Mesenchymal stem cell (in vitro differentiated cells and primary cell): ENCODE results near the gene DHRSX.

Experiments
- DNase-seq: peaks from one replicate; pipeline ENCODE4 v3.0.0-alpha.2; 2013
- H2AFZ ChIP-seq: one replicate; pipeline ENCODE4 v1.6.1; 2013; ENCODE audit warnings: low read depth, mild to moderate bottlenecking, control low read depth, inconsistent platforms, low read length, moderate library complexity
- H2AK5ac ChIP-seq: 2 replicates; pipeline ENCODE4 v1.6.1; 2013; ENCODE audit warnings: low read length, moderate library complexity, mild to moderate bottlenecking, inconsistent platforms; ENCODE audit not compliant: severe bottlenecking
- H2BK120ac ChIP-seq: one replicate; pipeline ENCODE4 v1.6.1; 2013; ENCODE audit warnings: low read depth, mild to moderate bottlenecking, inconsistent platforms, low read length, moderate library complexity
- H2BK12ac ChIP-seq, 2 experiments: one replicate each; pipeline ENCODE4 v1.6.1; 2013; ENCODE audit warnings: inconsistent platforms in 2 of 2, low read length in 2 of 2, mild to moderate bottlenecking in 2 of 2, moderate library complexity in 2 of 2, control low read depth in 1 of 2
- H2BK15ac ChIP-seq: one replicate; pipeline ENCODE4 v1.6.1; 2013; ENCODE audit warnings: mild to moderate bottlenecking, low read depth, inconsistent platforms; ENCODE audit not compliant: poor library complexity, severe bottlenecking
- H2BK5ac ChIP-seq: 2 replicates; pipeline ENCODE4 v1.6.1; 2013; ENCODE audit warnings: low read depth, mild to moderate bottlenecking, low read length, control low read depth, inconsistent platforms; ENCODE audit not compliant: poor library complexity, severe bottlenecking
- H3K14ac ChIP-seq, 2 experiments: one replicate each; pipeline ENCODE4 v1.6.1; 2013; ENCODE audit warnings: inconsistent platforms in 2 of 2, low read length in 2 of 2, control low read depth in 1 of 2, mild to moderate bottlenecking in 1 of 2, moderate library complexity in 1 of 2
- H3K18ac ChIP-seq, 2 experiments: one replicate each; pipeline ENCODE4 v1.6.1; 2013; ENCODE audit warnings: inconsistent platforms in 2 of 2, low read length in 2 of 2, control low read depth in 1 of 2, low read depth in 1 of 2, mild to moderate bottlenecking in 1 of 2
- H3K23ac ChIP-seq, 2 experiments: one replicate each; pipeline ENCODE4 v1.6.1; 2013; ENCODE audit warnings: inconsistent platforms in 2 of 2, low read length in 2 of 2, mild to moderate bottlenecking in 2 of 2, moderate library complexity in 2 of 2, control low read depth in 1 of 2
- H3K27ac ChIP-seq: 2 replicates; pipeline ENCODE4 v1.5.1; 2013; ENCODE audit warnings: mild to moderate bottlenecking, moderate library complexity, low read length, control low read depth, inconsistent platforms; ENCODE audit not compliant: poor library complexity, severe bottlenecking
- H3K27me3 ChIP-seq, 2 experiments: 2 replicates each; pipeline versions ENCODE4 v1.6.1 to v1.7.0; 2013; ENCODE audit warnings: low read length in 2 of 2, mild to moderate bottlenecking in 2 of 2, moderate library complexity in 2 of 2, control low read depth in 1 of 2, inconsistent platforms in 1 of 2; ENCODE audit not compliant: control insufficient read depth in 1 of 2, insufficient read depth in 1 of 2
- H3K36me3 ChIP-seq, 2 experiments: 2 replicates each; pipeline versions ENCODE4 v1.6.1 to v1.7.0; 2013; ENCODE audit warnings: low read length in 2 of 2, control low read depth in 1 of 2, inconsistent platforms in 1 of 2, low read depth in 1 of 2, mild to moderate bottlenecking in 1 of 2; ENCODE audit not compliant: insufficient read depth in 2 of 2, control insufficient read depth in 1 of 2
- H3K4ac ChIP-seq, 2 experiments: one replicate each; pipeline ENCODE4 v1.6.1; 2013; ENCODE audit warnings: inconsistent platforms in 2 of 2, low read length in 2 of 2, mild to moderate bottlenecking in 2 of 2, moderate library complexity in 2 of 2, control low read depth in 1 of 2, low read depth in 1 of 2
- H3K4me1 ChIP-seq: 2 replicates; pipeline ENCODE4 v1.6.1; 2013; ENCODE audit warnings: low read depth, low read length, control low read depth; ENCODE audit not compliant: control insufficient read depth, insufficient read depth
- H3K4me2 ChIP-seq: 2 replicates; pipeline ENCODE4 v1.6.1; 2013; ENCODE audit warnings: low read length, mild to moderate bottlenecking, inconsistent platforms; ENCODE audit not compliant: poor library complexity, severe bottlenecking
- H3K4me3 ChIP-seq, 2 experiments: 2 replicates each; pipeline versions ENCODE4 v1.5.1 to v1.7.0; 2013; ENCODE audit warnings: low read length in 2 of 2, mild to moderate bottlenecking in 2 of 2, control low read depth in 1 of 2, low read depth in 1 of 2; ENCODE audit not compliant: insufficient read depth in 1 of 2
- H3K79me1 ChIP-seq: replicated peaks from 2 replicates; pipeline ENCODE4 v1.6.1; 2013; ENCODE audit warnings: mild to moderate bottlenecking, control low read depth, low read length, inconsistent platforms; ENCODE audit not compliant: poor library complexity, severe bottlenecking
- H3K9ac ChIP-seq: 2 replicates; pipeline ENCODE4 v1.7.0; 2013; ENCODE audit warnings: mild to moderate bottlenecking, low read length, moderate library complexity
- H3K9me3 ChIP-seq: 2 replicates; pipeline ENCODE4 v1.7.0; 2013; ENCODE audit warnings: mild to moderate bottlenecking, low read length; ENCODE audit not compliant: control insufficient read depth
- H4K8ac ChIP-seq: one replicate; pipeline ENCODE4 v1.6.1; 2013; ENCODE audit warnings: inconsistent platforms, mild to moderate bottlenecking, low read length, moderate library complexity
- H4K91ac ChIP-seq: one replicate; pipeline ENCODE4 v1.6.1; 2013; ENCODE audit warnings: mild to moderate bottlenecking, low read length, inconsistent platforms
- WGBS: methylation state at CpG from one replicate; pipeline ENCODE4 v1.1.7; 2013; ENCODE audit warnings: mixed read lengths; 5-methylcytosine and 5-hydroxymethylcytosine counted together

DHRSX gene

DNA sequence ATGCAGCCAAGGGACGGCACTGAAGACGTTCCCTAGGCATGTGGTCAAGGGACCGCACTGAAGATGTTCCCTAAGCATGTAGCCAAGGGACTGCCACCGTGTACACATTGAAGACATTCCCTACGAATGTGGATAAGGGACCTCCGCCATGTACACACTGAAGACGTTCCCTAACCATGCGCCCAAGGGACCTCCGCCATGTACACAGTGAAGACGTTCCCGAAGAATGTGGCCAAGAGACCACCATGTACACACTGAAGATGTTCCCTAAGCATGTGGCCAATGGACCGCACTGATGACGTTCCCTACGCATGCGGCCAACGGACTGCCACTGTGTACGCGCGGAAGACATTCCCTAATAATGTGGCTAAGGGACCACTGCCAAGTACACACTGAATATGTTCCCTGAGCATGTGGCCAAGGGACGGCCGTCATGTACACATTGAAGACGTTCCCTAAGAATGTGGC, 48.4 kb downstream of the DHRSX start:
- Histone ChIP-seq H2BK12ac (no peak overlapping the region), H2BK5ac (no peak overlapping the region), H3K9me3 (no peaks in the 10 kb centered on the region), H3K27me3 (no peaks in the 10 kb centered on the region), H4K91ac (no peak overlapping the region), H3K18ac (no peak overlapping the region), H2AFZ (no peak overlapping the region), H3K9ac (no peak overlapping the region), H2BK15ac (no peak overlapping the region), H3K4me2 (no peak overlapping the region), H4K8ac (no peak overlapping the region), H3K14ac (no peak overlapping the region), H3K4me1 (peaks cover 2% of the 10 kb centered on the region), H3K79me1 (peaks cover 35% of the 10 kb centered on the region), H3K27ac (no peak overlapping the region), H3K4ac (no peak overlapping the region), H2BK120ac (no peak overlapping the region), H3K23ac (no peak overlapping the region), H2AK5ac (no peak overlapping the region), H3K36me3 (peaks cover 7 to 8% of the 10 kb centered on the region in 2 experiments), H3K4me3 (no peak overlapping the region)
- 95% methylated on average over 22 of the region's 22 CpGs for WGBS
- no peak for DNase-seq

DNA sequence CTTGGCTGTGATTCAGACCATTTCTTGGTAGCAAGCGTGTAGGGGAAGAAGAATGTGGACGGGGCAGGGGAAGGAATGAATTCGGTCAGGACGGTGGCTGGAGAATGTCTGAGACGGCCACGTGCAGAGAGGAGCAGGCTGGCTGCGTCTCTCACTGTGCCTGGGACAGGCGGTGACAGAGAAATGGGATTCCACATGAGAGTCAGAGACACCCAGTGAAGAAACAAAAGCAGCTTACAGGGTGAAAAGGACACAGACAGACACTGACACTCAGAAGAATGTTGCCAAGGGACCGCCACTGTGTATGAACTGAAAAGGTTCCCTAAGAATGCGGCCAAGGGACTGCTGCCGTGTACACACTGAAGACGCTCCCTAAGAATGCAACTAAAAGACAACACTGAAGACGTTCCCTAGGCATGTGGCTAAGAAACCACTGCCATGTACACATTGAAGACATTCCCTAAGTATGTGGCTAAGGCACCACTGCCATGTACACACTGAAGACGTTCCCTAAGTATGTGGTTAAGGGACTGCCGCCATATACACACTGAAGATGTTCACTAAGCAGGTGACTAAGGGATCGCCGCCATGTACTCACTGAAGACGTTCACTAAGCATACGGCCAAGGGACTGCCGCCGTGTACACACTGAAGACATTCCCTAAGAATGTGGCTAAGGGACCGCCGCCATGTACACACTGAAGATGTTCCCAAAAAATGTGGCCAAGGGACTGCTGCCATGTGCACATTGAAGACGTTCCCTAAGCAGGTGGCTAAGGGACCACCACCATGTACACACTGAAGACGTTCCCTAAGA, 49.1 kb downstream of the DHRSX start:
- peaks cover 32% of the 10 kb centered on the region for H3K79me1 ChIP-seq
- H2AK5ac ChIP-seq: no peak overlapping the region
- no peak overlapping the region for H3K23ac ChIP-seq
- no peak overlapping the region for H3K14ac ChIP-seq
- no peak overlapping the region for H2BK15ac ChIP-seq
- no peak overlapping the region for H3K4me2 ChIP-seq
- H3K4me1 ChIP-seq: peaks cover 2% of the 10 kb centered on the region
- no peaks in the 10 kb centered on the region for H3K9me3 ChIP-seq
- no peak overlapping the region for H3K4ac ChIP-seq
- H2BK5ac ChIP-seq: no peak overlapping the region
- H2BK12ac ChIP-seq: no peak overlapping the region
- H3K36me3 ChIP-seq: peaks cover 12% of the 10 kb centered on the region in 2 experiments
- H4K91ac ChIP-seq: no peak overlapping the region
- WGBS: 82% methylated on average over 25 of the region's 25 CpGs
- no peak overlapping the region for H4K8ac ChIP-seq
- peak overlapping the region; percentile 14 for H3K9ac ChIP-seq
- H2BK120ac ChIP-seq: no peak overlapping the region
- no peak overlapping the region for H3K4me3 ChIP-seq
- peak; percentile 20 for DNase-seq
- H3K27ac ChIP-seq: no peak overlapping the region
- H3K27me3 ChIP-seq: no peaks in the 10 kb centered on the region
- no peak overlapping the region for H2AFZ ChIP-seq
- no peak overlapping the region for H3K18ac ChIP-seq

DNA sequence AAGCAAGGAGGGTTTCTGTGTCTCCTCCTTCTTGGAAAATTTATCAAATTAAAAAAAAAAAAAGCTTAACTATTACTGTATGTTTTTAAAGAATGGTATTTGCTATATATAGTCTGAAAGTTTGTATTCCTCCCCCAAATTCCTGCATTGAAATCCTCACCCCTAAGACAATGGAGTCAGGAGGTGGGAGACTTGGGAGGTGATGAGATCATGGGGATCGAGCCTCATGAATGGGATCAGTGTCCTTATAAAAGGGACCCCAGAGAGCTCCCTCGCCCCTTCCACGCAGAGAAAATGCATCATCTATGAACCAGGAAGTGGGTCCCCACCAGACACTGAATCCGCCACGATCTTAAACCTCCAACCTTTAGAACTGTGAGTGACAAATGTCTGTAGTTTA, 50.1 kb downstream of the DHRSX start:
- no peak overlapping the region for H3K18ac ChIP-seq

DNA sequence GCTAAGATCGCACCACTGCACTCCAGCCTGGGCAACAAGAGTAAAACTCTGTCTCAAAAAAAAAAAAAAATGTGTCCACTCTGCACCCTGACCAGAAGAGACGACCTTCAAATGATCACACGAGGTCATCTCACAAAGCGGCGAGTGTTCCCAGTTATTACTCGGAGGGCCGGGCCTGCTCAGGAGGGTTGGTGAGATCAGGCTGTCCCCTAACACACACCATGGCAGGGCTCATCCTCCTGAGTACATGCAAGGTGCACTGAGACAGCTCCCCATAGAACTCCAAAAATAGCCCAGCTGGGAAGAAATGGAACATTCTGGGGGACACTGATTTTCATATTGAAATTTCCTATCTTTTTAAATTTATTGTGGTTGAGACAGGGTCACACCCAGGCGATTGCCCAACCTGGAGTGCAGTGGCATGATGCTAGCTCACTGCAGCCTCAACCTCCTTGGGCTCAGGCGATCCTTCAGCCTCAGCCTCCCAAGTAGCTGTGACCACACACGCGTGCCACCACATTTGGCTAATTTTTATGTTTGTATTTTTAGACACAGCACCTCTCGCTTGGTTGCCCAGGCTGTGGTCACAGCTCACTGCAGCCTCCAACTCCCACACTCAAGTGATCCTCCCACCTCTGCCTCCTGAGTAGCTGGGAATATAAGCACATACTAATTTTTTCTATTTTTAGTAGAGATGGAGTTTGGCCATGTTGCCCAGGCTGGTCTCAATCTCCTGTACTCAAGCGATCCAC, 51.5 kb downstream of the DHRSX start:
- Histone ChIP-seq H3K4me2 (no peak overlapping the region), H2BK120ac (no peak overlapping the region)
- WGBS: 95% methylated on average over 12 of the region's 13 CpGs

More for the DNA sequence above, 50.1 kb downstream of the DHRSX start:
- H2AFZ ChIP-seq: no peak overlapping the region
- H2BK5ac ChIP-seq: no peak overlapping the region
- H4K91ac ChIP-seq: no peak overlapping the region
- no peak overlapping the region for H2BK12ac ChIP-seq
- H3K4me2 ChIP-seq: no peak overlapping the region
- H2AK5ac ChIP-seq: no peak overlapping the region
- H3K4me1 ChIP-seq: peaks cover 2% of the 10 kb centered on the region
- H3K4ac ChIP-seq: no peak overlapping the region
- H3K23ac ChIP-seq: no peak overlapping the region
- H3K79me1 ChIP-seq: peaks cover 34% of the 10 kb centered on the region
- H4K8ac ChIP-seq: no peak overlapping the region
- H3K9me3 ChIP-seq: no peaks in the 10 kb centered on the region
- no peaks in the 10 kb centered on the region for H3K27me3 ChIP-seq
- no peak overlapping the region for H3K27ac ChIP-seq
- H3K36me3 ChIP-seq: peaks cover 12% of the 10 kb centered on the region in 2 experiments
- no peak overlapping the region for H3K9ac ChIP-seq
- 100% methylated on average over 1 of the region's 5 CpGs for WGBS
- H2BK15ac ChIP-seq: no peak overlapping the region
- no peak overlapping the region for H2BK120ac ChIP-seq
- DNase-seq: no peak
- no peak overlapping the region for H3K14ac ChIP-seq
- no peak overlapping the region for H3K4me3 ChIP-seq

More for the DNA sequence above, 51.5 kb downstream of the DHRSX start:
- Histone ChIP-seq H4K8ac (no peak overlapping the region), H3K27ac (no peak overlapping the region), H3K79me1 (peaks cover 34% of the 10 kb centered on the region), H2AK5ac (no peak overlapping the region), H2AFZ (no peak overlapping the region), H3K36me3 (peaks cover 12% of the 10 kb centered on the region in 2 experiments), H3K9me3 (no peaks in the 10 kb centered on the region), H2BK12ac (no peak overlapping the region), H3K4me1 (peaks cover 2% of the 10 kb centered on the region), H3K18ac (no peak overlapping the region), H3K4ac (no peak overlapping the region), H2BK5ac (no peak overlapping the region), H3K4me3 (no peak overlapping the region), H3K9ac (no peak overlapping the region), H3K27me3 (no peaks in the 10 kb centered on the region), H2BK15ac (no peak overlapping the region), H3K23ac (no peak overlapping the region), H4K91ac (no peak overlapping the region), H3K14ac (no peak overlapping the region)
- DNase-seq: no peak
